ENCODE results near the gene CDCA3. TPM values are rescaled to one million over a fixed set of nuclear protein-coding genes. Genes with fewer than 3 reads are reported as not detected.

Gene CDCA3
- total RNA-seq, 1 donor from 2014 or later = 3.2 TPM

- Histone ChIP-seq H2AFZ (ENCODE audit: low read depth, low read length) (no peak overlapping the region), H3K4me2 (ENCODE audit: low read length) (no peak overlapping the region), H3K79me2 (ENCODE audit: insufficient read depth, low read length) (peaks cover 8% of the 10 kb centered on the region), H3K27me3 (ENCODE audit: insufficient read depth, low read length) (no peaks in the 10 kb centered on the region), H3K36me3 (ENCODE audit: insufficient read depth, low read length) (peaks cover 38% of the 10 kb centered on the region), H3K27ac (ENCODE audit: low read depth, low read length) (no peak overlapping the region), H4K20me1 (ENCODE audit: insufficient read depth, low read length) (peaks cover 25% of the 10 kb centered on the region), H3K9ac (ENCODE audit: low read length) (no peak overlapping the region), H3K4me3 (ENCODE audit: insufficient read depth, low read depth, low read length) (no peak overlapping the region), H3K9me3 (ENCODE audit: insufficient read depth, low read depth, low read length) (no peaks in the 10 kb centered on the region), H3K4me1 (ENCODE audit: insufficient read depth, low read length) (no peaks in the 10 kb centered on the region)
- no peaks in the 10 kb centered on the region for H3K27me3 Mint-ChIP-seq (ENCODE audit: low read depth, unreplicated experiment)
- H3K4me3 Mint-ChIP-seq (ENCODE audit: unreplicated experiment) = no peak overlapping the region
- TF ChIP-seq EZH2 (IDR thresholded peaks at IDR 0.05; ENCODE audit: insufficient read depth, low read length) (no peak), CTCF (IDR thresholded peaks at IDR 0.05; ENCODE audit: insufficient read depth, low read depth, low read length) (no peak)
- no peak for DNase-seq (ENCODE audit: low read depth)
- H3K9me3 Mint-ChIP-seq (ENCODE audit: unreplicated experiment) = no peaks in the 10 kb centered on the region
- H3K4me1 Mint-ChIP-seq (ENCODE audit: low read depth, unreplicated experiment) = no peaks in the 10 kb centered on the region
- H3K27ac Mint-ChIP-seq (ENCODE audit: unreplicated experiment) = no peak overlapping the region
- H3K36me3 Mint-ChIP-seq (ENCODE audit: low read depth, unreplicated experiment) = peaks cover 16% of the 10 kb centered on the region
- no peak for FAIRE-seq
Observed at GRCh38 chr12:6842075-6842474, 9.0 kb downstream of the CDCA3 start.

- H3K36me3 Mint-ChIP-seq (ENCODE audit: low read depth, unreplicated experiment) = peaks cover 12% of the 10 kb centered on the region
- H3K27me3 ChIP-seq (ENCODE audit: insufficient read depth, low read length) = no peaks in the 10 kb centered on the region
- TF ChIP-seq CTCF (IDR thresholded peaks at IDR 0.05; ENCODE audit: insufficient read depth, low read depth, low read length) = no peak
- no peak within 1 kb of the TSS for H3K27ac ChIP-seq (ENCODE audit: low read depth, low read length)
- H3K4me1 Mint-ChIP-seq (ENCODE audit: low read depth, unreplicated experiment) = no peaks in the 10 kb centered on the region
- no peaks in the 10 kb centered on the region for H3K9me3 ChIP-seq (ENCODE audit: insufficient read depth, low read depth, low read length)
- peaks cover under 1% of the 10 kb centered on the region for H3K79me2 ChIP-seq (ENCODE audit: insufficient read depth, low read length)
- H2AFZ ChIP-seq (ENCODE audit: low read depth, low read length) = no peak within 1 kb of the TSS
- FAIRE-seq (no peak), DNase-seq (ENCODE audit: low read depth) (no peak)
- no peaks in the 10 kb centered on the region for H3K9me3 Mint-ChIP-seq (ENCODE audit: unreplicated experiment)
- H4K20me1 ChIP-seq (ENCODE audit: insufficient read depth, low read length) = peaks cover 20% of the 10 kb centered on the region
- H3K4me3 Mint-ChIP-seq (ENCODE audit: unreplicated experiment) = no peak within 1 kb of the TSS
- H3K36me3 ChIP-seq (ENCODE audit: insufficient read depth, low read length) = peaks cover 37% of the 10 kb centered on the region
- no peak within 1 kb of the TSS for H3K27ac Mint-ChIP-seq (ENCODE audit: unreplicated experiment)
- no peaks in the 10 kb centered on the region for H3K4me1 ChIP-seq (ENCODE audit: insufficient read depth, low read length)
- no peak within 1 kb of the TSS for H3K9ac ChIP-seq (ENCODE audit: low read length)
- no peak within 1 kb of the TSS for H3K4me3 ChIP-seq (ENCODE audit: insufficient read depth, low read depth, low read length)
- H3K4me2 ChIP-seq (ENCODE audit: low read length) = no peak within 1 kb of the TSS
- no peaks in the 10 kb centered on the region for H3K27me3 Mint-ChIP-seq (ENCODE audit: low read depth, unreplicated experiment)
Observed at GRCh38 chr12:6840761-6841515, 10.1 kb downstream of the CDCA3 start, which contains the start of gene GNB3. Gene GNB3 (plus strand): TSS chr12:6840925. CDS start chr12:6841288, 363 bp downstream.

GRCh38 chr12:6840330-6840729, 10.8 kb downstream of the CDCA3 start:
- TF ChIP-seq CTCF (IDR thresholded peaks at IDR 0.05; ENCODE audit: insufficient read depth, low read depth, low read length) = no peak
- TF ChIP-seq EZH2 (IDR thresholded peaks at IDR 0.05; ENCODE audit: insufficient read depth, low read length) = no peak
- H3K4me3 Mint-ChIP-seq (ENCODE audit: unreplicated experiment) = no peak overlapping the region
- FAIRE-seq (no peak), DNase-seq (ENCODE audit: low read depth) (no peak)
- H3K36me3 ChIP-seq (ENCODE audit: insufficient read depth, low read length) = peaks cover 37% of the 10 kb centered on the region
- peaks cover 12% of the 10 kb centered on the region for H3K36me3 Mint-ChIP-seq (ENCODE audit: low read depth, unreplicated experiment)
- H3K4me3 ChIP-seq (ENCODE audit: insufficient read depth, low read depth, low read length) = no peak overlapping the region
- no peaks in the 10 kb centered on the region for H3K27me3 Mint-ChIP-seq (ENCODE audit: low read depth, unreplicated experiment)
- H3K4me2 ChIP-seq (ENCODE audit: low read length) = no peak overlapping the region
- H3K4me1 ChIP-seq (ENCODE audit: insufficient read depth, low read length) = no peaks in the 10 kb centered on the region
- no peaks in the 10 kb centered on the region for H3K9me3 ChIP-seq (ENCODE audit: insufficient read depth, low read depth, low read length)
- no peaks in the 10 kb centered on the region for H3K9me3 Mint-ChIP-seq (ENCODE audit: unreplicated experiment)
- no peak overlapping the region for H2AFZ ChIP-seq (ENCODE audit: low read depth, low read length)
- no peak overlapping the region for H3K27ac ChIP-seq (ENCODE audit: low read depth, low read length)
- no peaks in the 10 kb centered on the region for H3K27me3 ChIP-seq (ENCODE audit: insufficient read depth, low read length)
- H3K27ac Mint-ChIP-seq (ENCODE audit: unreplicated experiment) = no peak overlapping the region
- no peak overlapping the region for H3K9ac ChIP-seq (ENCODE audit: low read length)
- H3K79me2 ChIP-seq (ENCODE audit: insufficient read depth, low read length) = no peaks in the 10 kb centered on the region
- no peaks in the 10 kb centered on the region for H3K4me1 Mint-ChIP-seq (ENCODE audit: low read depth, unreplicated experiment)
- H4K20me1 ChIP-seq (ENCODE audit: insufficient read depth, low read length) = peaks cover 25% of the 10 kb centered on the region

All from astrocyte (in vitro differentiated cells and primary cell).